ENCODE measurements around the gene COL15A1. TPM values are rescaled to one million over a fixed set of nuclear protein-coding genes. Genes with fewer than 3 reads are reported as not detected.

The COL15A1 gene
- polyA plus RNA-seq, 1 donor: 19.7 TPM

DNA sequence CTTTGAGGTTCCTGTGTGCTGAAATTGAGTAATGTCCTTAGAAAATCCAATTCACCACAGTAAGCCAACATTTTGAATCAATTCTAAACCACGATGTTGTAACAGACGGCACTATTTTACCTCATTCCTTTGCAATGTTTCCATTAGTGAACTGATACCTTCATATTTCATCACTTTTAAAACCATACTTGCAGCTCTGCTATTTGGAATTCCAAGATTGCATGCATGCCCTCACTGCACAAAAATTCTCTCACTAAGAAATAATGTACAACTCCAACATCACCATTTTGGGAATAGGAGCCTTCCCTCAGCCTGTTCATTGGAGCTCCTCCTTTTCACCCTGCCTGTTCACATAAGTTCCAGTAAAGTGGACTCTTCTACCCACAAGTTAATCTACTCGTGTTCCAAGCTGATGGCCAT, 86.4 kb downstream of the COL15A1 start:
- Histone ChIP-seq H3K36me3 (ENCODE audit: control insufficient read depth, insufficient read depth, low read length) (no peaks in the 10 kb centered on the region), H3K4me3 (ENCODE audit: low read length) (no peak overlapping the region), H3K9me3 (ENCODE audit: control insufficient read depth, low read depth, low read length) (no peaks in the 10 kb centered on the region), H3K27ac (ENCODE audit: low read length) (peak overlapping the region; percentile 21), H3K4me1 (ENCODE audit: control insufficient read depth, insufficient read depth, low read length) (no peaks in the 10 kb centered on the region), H3K27me3 (ENCODE audit: control insufficient read depth, insufficient read depth, low read length) (peaks cover 4% of the 10 kb centered on the region)
- WGBS (ENCODE audit: insufficient coverage, low lambda C conversion rate): 77% methylated on average over 2 of the region's 3 CpGs
- peak in 1 of 2 donors; percentile 30 for DNase-seq

DNA sequence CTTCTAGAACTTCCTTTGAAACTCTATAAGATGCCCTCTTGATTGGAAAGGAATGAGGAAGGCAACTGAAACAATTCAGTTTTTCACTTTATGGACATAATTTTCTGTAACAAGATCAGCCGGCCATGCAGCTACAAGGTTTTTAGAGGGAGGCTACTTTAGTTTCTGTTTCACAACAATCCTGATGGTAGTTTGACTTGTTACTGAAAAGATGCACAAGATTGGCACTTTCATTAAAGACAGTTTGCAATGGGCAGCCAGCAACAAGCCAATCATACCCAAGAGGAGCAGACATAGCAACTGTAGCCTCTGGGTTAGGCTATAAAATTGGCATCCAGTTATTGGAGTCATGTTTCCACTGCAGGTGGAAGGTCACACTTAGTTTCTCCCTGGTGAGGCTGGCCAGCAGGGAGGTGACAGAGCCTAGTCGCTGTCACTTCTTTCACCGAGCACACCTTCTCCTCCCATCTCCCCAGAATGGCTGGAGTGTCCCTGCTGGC, 87.0 kb downstream of the COL15A1 start:
- H3K4me3 ChIP-seq (ENCODE audit: low read length): no peak overlapping the region
- no peaks in the 10 kb centered on the region for H3K9me3 ChIP-seq (ENCODE audit: control insufficient read depth, low read depth, low read length)
- H3K4me1 ChIP-seq (ENCODE audit: control insufficient read depth, insufficient read depth, low read length): no peaks in the 10 kb centered on the region
- H3K27ac ChIP-seq (ENCODE audit: low read length): peak overlapping the region; percentile 21
- no CpG with 5 or more reads among the region's 3 CpGs for WGBS (ENCODE audit: insufficient coverage, low lambda C conversion rate)
- H3K36me3 ChIP-seq (ENCODE audit: control insufficient read depth, insufficient read depth, low read length): no peaks in the 10 kb centered on the region
- no peak for DNase-seq
- peaks cover 4% of the 10 kb centered on the region for H3K27me3 ChIP-seq (ENCODE audit: control insufficient read depth, insufficient read depth, low read length)

DNA sequence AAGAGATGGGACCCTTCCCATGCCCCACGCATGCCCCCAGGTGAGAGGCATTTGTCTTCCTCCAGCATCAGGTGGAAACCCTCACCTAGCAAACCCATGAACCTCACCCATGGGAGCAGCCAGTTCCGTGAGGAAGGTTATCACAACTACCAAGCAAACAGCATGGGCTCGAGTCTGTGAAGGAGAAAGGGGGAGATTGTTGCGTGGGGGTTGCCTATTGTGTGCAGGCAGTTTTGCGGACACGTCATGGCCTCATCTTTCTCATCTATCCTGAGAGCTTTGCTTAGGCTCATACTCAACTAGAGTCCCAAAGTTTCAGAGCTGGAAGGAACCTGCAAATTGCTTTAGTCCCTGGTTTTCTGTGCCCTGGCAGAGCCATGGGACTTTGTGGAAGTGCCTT, 87.6 kb downstream of the COL15A1 start:
- peaks cover 4% of the 10 kb centered on the region for H3K27me3 ChIP-seq (ENCODE audit: control insufficient read depth, insufficient read depth, low read length)
- no peak overlapping the region for H3K4me3 ChIP-seq (ENCODE audit: low read length)
- H3K4me1 ChIP-seq (ENCODE audit: control insufficient read depth, insufficient read depth, low read length): no peaks in the 10 kb centered on the region
- no peaks in the 10 kb centered on the region for H3K9me3 ChIP-seq (ENCODE audit: control insufficient read depth, low read depth, low read length)
- H3K27ac ChIP-seq (ENCODE audit: low read length): no peak overlapping the region
- DNase-seq: no peak
- no CpG with 5 or more reads among the region's 6 CpGs for WGBS (ENCODE audit: insufficient coverage, low lambda C conversion rate)
- no peaks in the 10 kb centered on the region for H3K36me3 ChIP-seq (ENCODE audit: control insufficient read depth, insufficient read depth, low read length)

DNA sequence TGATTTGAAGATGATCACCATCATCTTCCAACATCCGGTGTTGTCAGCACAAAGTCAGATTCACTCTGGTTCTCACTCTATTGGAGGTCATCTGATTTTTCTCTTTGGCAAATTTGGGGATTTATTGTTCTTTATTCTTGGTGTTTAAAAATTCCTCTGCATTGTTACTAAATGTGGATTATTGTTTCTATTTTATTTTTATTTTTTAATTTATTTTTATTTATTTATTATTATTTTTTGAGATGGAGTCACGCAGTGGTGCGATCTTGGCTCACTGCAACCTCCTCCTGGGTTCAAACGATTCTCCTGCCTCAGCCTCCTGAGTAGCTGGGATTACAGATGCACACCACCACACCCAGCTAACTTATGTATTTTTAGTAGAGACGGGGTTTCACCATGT, 88.3 kb downstream of the COL15A1 start:
- Histone ChIP-seq H3K9me3 (ENCODE audit: control insufficient read depth, low read depth, low read length) (no peaks in the 10 kb centered on the region), H3K4me3 (ENCODE audit: low read length) (no peak overlapping the region), H3K4me1 (ENCODE audit: control insufficient read depth, insufficient read depth, low read length) (no peaks in the 10 kb centered on the region), H3K36me3 (ENCODE audit: control insufficient read depth, insufficient read depth, low read length) (no peaks in the 10 kb centered on the region), H3K27ac (ENCODE audit: low read length) (no peak overlapping the region), H3K27me3 (ENCODE audit: control insufficient read depth, insufficient read depth, low read length) (peaks cover 4% of the 10 kb centered on the region)
- 100% methylated on average over 2 of the region's 5 CpGs for WGBS (ENCODE audit: insufficient coverage, low lambda C conversion rate)
- no peak for DNase-seq

DNA sequence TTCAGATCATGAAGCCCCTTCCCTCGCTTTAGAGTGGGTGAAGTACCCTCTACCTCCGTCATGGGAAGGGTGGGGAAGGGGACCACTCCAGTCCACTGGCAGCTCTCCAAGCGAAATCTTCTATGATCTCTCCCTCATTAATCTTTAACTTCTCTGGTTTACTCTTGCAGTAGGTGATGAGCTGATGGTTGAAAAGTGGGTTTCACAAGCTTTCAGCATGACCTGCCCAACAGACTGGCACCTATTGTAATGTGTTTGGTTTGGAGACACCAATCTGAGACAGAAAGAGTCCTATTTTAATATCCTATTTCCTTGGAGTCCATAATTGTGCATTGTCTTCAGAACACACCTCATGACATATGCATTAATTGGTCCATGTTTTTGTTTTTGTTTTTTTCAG, 90.4 kb downstream of the COL15A1 start:
- Histone ChIP-seq H3K36me3 (ENCODE audit: control insufficient read depth, insufficient read depth, low read length) (no peaks in the 10 kb centered on the region), H3K27me3 (ENCODE audit: control insufficient read depth, insufficient read depth, low read length) (peaks cover 4% of the 10 kb centered on the region), H3K4me1 (ENCODE audit: control insufficient read depth, insufficient read depth, low read length) (no peaks in the 10 kb centered on the region), H3K27ac (ENCODE audit: low read length) (no peak overlapping the region), H3K4me3 (ENCODE audit: low read length) (no peak overlapping the region), H3K9me3 (ENCODE audit: control insufficient read depth, low read depth, low read length) (no peaks in the 10 kb centered on the region)
- no CpG with 5 or more reads among the region's 3 CpGs for WGBS (ENCODE audit: insufficient coverage, low lambda C conversion rate)
- DNase-seq: no peak

DNA sequence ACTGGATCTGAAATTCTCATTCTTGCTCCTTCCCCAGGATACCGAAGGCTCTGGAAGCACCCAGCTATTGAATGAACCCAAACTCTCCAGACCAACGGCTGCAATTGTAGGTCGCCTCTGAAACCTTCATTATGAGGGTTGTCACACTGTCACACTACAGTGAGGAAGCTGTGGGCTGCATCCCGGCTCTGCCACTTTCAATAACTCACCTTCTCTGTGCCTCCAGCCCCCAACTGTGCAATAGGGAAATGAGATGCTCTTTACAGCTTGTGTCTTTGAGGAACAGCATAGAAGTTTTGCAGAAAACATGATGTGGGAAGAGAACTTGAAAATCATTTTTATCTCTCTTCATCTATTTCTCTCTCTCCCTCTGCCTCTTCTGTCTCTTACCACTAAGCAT, 91.6 kb downstream of the COL15A1 start:
- no peak overlapping the region for H3K27ac ChIP-seq (ENCODE audit: low read length)
- no peaks in the 10 kb centered on the region for H3K36me3 ChIP-seq (ENCODE audit: control insufficient read depth, insufficient read depth, low read length)
- no peak for DNase-seq
- H3K4me1 ChIP-seq (ENCODE audit: control insufficient read depth, insufficient read depth, low read length): no peaks in the 10 kb centered on the region
- peaks cover 4% of the 10 kb centered on the region for H3K27me3 ChIP-seq (ENCODE audit: control insufficient read depth, insufficient read depth, low read length)
- no peak overlapping the region for H3K4me3 ChIP-seq (ENCODE audit: low read length)
- no peaks in the 10 kb centered on the region for H3K9me3 ChIP-seq (ENCODE audit: control insufficient read depth, low read depth, low read length)
- WGBS (ENCODE audit: insufficient coverage, low lambda C conversion rate): no CpG with 5 or more reads among the region's 4 CpGs

DNA sequence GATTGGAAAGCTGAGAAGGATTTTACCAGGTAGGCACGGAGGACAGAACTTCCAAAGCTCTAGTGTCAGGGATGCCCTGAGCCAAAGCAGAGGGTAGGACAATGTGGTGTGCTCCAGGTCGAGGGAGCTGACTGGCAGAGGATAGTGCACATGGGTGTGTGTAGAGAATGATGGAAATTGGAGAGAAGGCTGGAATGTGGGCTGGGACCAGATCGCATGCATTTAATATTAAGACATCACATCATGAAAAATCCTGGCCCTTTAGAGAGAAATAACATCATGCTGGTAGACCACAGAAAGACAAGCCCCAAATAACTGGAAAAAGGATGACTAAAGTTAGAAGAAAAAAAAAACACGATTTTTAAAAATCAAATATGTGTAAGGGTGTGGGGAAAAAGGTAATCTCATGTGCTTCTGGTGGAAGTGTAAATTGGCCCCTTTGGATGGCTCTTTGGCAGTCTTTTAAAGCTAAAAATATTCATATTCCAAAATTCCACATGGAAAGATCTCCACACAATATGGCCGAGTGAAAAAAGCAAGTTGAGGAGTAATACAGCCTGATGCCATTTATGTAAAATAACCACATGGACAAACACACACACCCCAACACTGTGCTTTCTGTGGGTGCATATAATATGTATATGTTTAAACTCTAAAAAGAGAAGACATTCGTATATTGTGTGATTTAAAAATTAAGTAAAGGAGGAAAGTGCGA, 94.2 kb downstream of the COL15A1 start:
- no peak for DNase-seq
- WGBS (ENCODE audit: insufficient coverage, low lambda C conversion rate): 85% methylated on average over 3 of the region's 7 CpGs
- Histone ChIP-seq H3K27me3 (ENCODE audit: control insufficient read depth, insufficient read depth, low read length) (peaks cover 4% of the 10 kb centered on the region), H3K4me3 (ENCODE audit: low read length) (no peak overlapping the region), H3K9me3 (ENCODE audit: control insufficient read depth, low read depth, low read length) (no peaks in the 10 kb centered on the region), H3K4me1 (ENCODE audit: control insufficient read depth, insufficient read depth, low read length) (no peaks in the 10 kb centered on the region), H3K27ac (ENCODE audit: low read length) (no peak overlapping the region), H3K36me3 (ENCODE audit: control insufficient read depth, insufficient read depth, low read length) (no peaks in the 10 kb centered on the region)

DNA sequence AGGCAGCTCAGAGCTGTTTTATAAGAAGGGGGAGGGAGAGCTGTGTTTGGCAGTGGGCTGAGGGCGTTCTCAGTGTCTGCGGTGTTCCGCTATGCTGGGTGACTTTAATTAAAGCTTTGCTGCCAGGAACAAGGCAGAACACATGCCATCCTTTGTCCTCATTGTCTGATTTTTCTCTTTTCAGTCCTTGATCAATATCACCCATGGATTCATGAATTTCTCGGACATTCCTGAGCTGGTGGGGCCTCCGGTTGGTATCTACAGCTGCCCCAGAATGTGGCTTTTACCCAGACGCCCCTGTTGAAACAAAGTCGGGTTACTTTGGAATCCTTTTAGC, 94.7 kb downstream of the COL15A1 start:
- Histone ChIP-seq H3K9me3 (ENCODE audit: control insufficient read depth, low read depth, low read length) (no peaks in the 10 kb centered on the region), H3K4me1 (ENCODE audit: control insufficient read depth, insufficient read depth, low read length) (no peaks in the 10 kb centered on the region), H3K4me3 (ENCODE audit: low read length) (no peak overlapping the region), H3K27me3 (ENCODE audit: control insufficient read depth, insufficient read depth, low read length) (peaks cover 3% of the 10 kb centered on the region), H3K36me3 (ENCODE audit: control insufficient read depth, insufficient read depth, low read length) (no peaks in the 10 kb centered on the region), H3K27ac (ENCODE audit: low read length) (no peak overlapping the region)
- WGBS (ENCODE audit: insufficient coverage, low lambda C conversion rate): no CpG with 5 or more reads among the region's 7 CpGs
- DNase-seq: no peak

DNA sequence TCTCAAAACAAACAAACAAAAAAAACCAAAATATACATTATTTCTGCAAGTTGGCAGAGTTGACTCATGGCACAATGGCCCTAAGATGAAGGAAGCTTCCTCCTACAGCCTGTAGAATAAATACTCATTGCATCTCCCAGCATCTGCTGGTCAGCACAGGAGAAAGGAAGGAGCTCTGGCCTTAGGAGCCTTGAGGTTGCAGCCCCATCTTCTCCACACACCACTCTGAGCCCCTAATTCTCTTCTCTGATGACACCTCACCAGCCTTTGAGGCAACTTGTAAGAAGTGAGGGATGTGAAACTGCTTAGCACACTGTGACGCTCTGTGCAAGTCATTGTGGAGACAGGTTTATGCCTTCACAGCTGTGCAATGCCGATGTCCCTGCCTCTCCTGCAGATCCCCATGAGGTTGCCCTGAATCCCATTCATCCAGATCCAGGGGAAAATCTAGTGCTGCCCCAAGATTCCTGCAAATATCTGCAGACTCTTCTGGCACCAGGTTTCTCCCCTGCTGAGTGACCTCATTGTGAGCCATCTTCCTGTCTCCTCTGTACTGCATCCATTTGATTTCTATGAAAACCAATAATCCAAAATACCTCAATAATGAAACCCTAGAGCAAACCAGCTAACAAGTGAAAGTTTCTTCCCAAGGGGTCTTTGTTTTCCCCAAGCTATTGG, 95.9 kb downstream of the COL15A1 start:
- H3K4me3 ChIP-seq (ENCODE audit: low read length): no peak overlapping the region
- H3K27ac ChIP-seq (ENCODE audit: low read length): no peak overlapping the region
- H3K27me3 ChIP-seq (ENCODE audit: control insufficient read depth, insufficient read depth, low read length): no peaks in the 10 kb centered on the region
- no peaks in the 10 kb centered on the region for H3K4me1 ChIP-seq (ENCODE audit: control insufficient read depth, insufficient read depth, low read length)
- DNase-seq: no peak
- H3K36me3 ChIP-seq (ENCODE audit: control insufficient read depth, insufficient read depth, low read length): no peaks in the 10 kb centered on the region
- no CpG with 5 or more reads among the region's 2 CpGs for WGBS (ENCODE audit: insufficient coverage, low lambda C conversion rate)
- H3K9me3 ChIP-seq (ENCODE audit: control insufficient read depth, low read depth, low read length): no peaks in the 10 kb centered on the region

DNA sequence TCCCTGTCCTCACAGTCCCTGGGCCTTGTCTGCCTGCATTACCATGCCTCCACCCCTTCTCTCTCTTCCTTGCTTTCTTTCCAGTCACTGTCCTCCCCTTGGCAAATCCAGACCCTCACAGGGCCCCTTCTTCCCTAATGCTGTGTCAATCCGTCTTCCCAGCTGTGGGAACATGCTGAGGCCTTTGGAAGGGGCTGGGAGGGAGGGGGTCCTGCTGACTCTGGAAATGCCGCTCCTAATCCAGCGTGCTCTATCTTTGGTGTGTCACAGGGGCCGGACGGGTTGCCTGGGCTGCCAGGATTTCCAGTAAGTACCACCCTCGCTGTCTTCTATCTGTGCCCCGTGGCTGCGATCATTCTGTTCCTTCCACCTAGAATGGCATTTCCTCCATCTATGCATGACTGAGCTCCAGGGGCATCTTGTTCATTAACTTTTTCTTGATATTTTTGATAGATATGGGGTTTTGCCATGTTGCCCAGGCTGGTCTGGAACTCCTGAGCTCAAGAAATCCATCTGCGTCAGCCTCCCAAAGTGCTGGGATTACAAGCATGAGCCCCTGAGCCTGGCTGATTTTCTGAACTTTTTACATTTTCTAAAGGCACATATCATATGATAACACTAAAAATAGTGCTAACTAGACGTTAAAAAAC, 96.7 kb downstream of the COL15A1 start:
- Histone ChIP-seq H3K4me3 (ENCODE audit: low read length) (no peak overlapping the region), H3K27ac (ENCODE audit: low read length) (no peak overlapping the region), H3K4me1 (ENCODE audit: control insufficient read depth, insufficient read depth, low read length) (no peaks in the 10 kb centered on the region), H3K36me3 (ENCODE audit: control insufficient read depth, insufficient read depth, low read length) (no peaks in the 10 kb centered on the region), H3K27me3 (ENCODE audit: control insufficient read depth, insufficient read depth, low read length) (no peaks in the 10 kb centered on the region), H3K9me3 (ENCODE audit: control insufficient read depth, low read depth, low read length) (no peaks in the 10 kb centered on the region)
- no peak for DNase-seq
- 100% methylated on average over 1 of the region's 10 CpGs for WGBS (ENCODE audit: insufficient coverage, low lambda C conversion rate)

All from large intestine (tissue), 3 donors.